Ovary (tissue), 9 donors: ENCODE data around the gene NPC2. TPM values are rescaled to one million over a fixed set of nuclear protein-coding genes. Genes with fewer than 3 reads are reported as not detected.

ENCODE experiments used
- DNase-seq, 5 donors: peaks; one replicate each; pipeline ENCODE4 v3.0.0-alpha.2; 2019 to 2020
- H3K27ac ChIP-seq, 2 donors: fragments of 200-600 bp; one replicate each; pipeline versions ENCODE4 v1.5.1 to v1.8.0; 2019 to 2022
- H3K27me3 ChIP-seq: fragments of 200-600 bp; one replicate; pipeline ENCODE4 v1.8.0; 2022
- H3K36me3 ChIP-seq: fragments of 200-600 bp; sonication (generic); one replicate; pipeline ENCODE4 v1.5.1; 2019
- H3K4me1 ChIP-seq: one replicate; pipeline ENCODE4 v1.8.1; 2013; ENCODE audit warnings: mild to moderate bottlenecking, moderate library complexity; ENCODE audit not compliant: insufficient read depth
- H3K4me3 ChIP-seq: fragments of 200-600 bp; sonication (generic); one replicate; pipeline ENCODE4 v1.5.1; 2017
- H3K9me3 ChIP-seq, 2 donors: fragments of 200-600 bp in 1 of 2; sonication (generic) in 1 of 2; one replicate each; pipeline versions ENCODE4 v1.5.1 to v1.8.1; 2013 to 2019; ENCODE audit warnings: mild to moderate bottlenecking in 1 of 2, moderate library complexity in 1 of 2
- CTCF ChIP-seq, 3 donors: fragments of 450-650 bp in 2 of 3; fragments of 200-600 bp in 1 of 3; IDR thresholded peaks; one replicate each; pipeline versions ENCODE4 v1.5.1 to v1.8.0; 2016 to 2022; ENCODE audit warnings: antibody characterized with exemption in 3 of 3, mild to moderate bottlenecking in 1 of 3
- EP300 ChIP-seq: sonication (generic); formaldehyde crosslinking; IDR thresholded peaks from one replicate; pipeline ENCODE4 v1.6.1; 2017; ENCODE audit warnings: antibody characterized with exemption
- POLR2A ChIP-seq: fragments of 450-650 bp; IDR thresholded peaks from one replicate; pipeline ENCODE4 v1.6.1; 2017; ENCODE audit warnings: antibody characterized with exemption, mild to moderate bottlenecking, moderate library complexity
- WGBS, 3 donors: extraction: QIAGEN DNeasy Blood & Tissue Kit in 1 of 3; methylation state at CpG; one replicate each; pipeline versions ENCODE4 v1.1.5 to v1.1.7; 2013 to 2017; 5-methylcytosine and 5-hydroxymethylcytosine counted together
- intact Hi-C, 4 donors: fragments of 100-400 bp; cut with DNase I; formaldehyde crosslinking; loops; one replicate each; pipeline versions ENCODE4 v1.11.0 to v1.15.1; 2022 to 2023
- polyA plus RNA-seq, 2 donors: library from polyadenylated mRNA; stranded (reverse); fragments of 200-250 nt in 1 of 2; fragments of 350-450 nt in 1 of 2; fragmentation: Illumina TruSeq in 1 of 2; extraction: RNeasy Lipid Tissue Mini Kit (QIAGEN cat#74804) in 1 of 2; gene quantifications; one replicate each; pipeline ENCODE4 v1.2.3, GENCODE V29; 2013 to 2014
- total RNA-seq, 7 donors: library from RNA; depleted of rRNA in 2 of 7; stranded (reverse); fragments of >200 nt in 2 of 7; fragmentation: NEBNext Ultra II Directional in 3 of 7; extraction: Animal tissue kit (Norgen Biotek cat#: 25700) in 3 of 7; gene quantifications; one replicate each; pipeline versions ENCODE4 v1.1.0 to v1.2.4, GENCODE V29; 2016 to 2023
- donor health status: DM: no; HTN: no; CAD: no; lungs with moderate emphysema.
- donor health status: DM: no; HTN: no; CAD: no.
- donor health status: Bipolar disorder and iron deficiency.
- donor health status: DM: yes; HTN: yes; CAD: no.
- donor health status: DM: no; HTN: no; CAD: no.
- donor health status: DM: yes; HTN: yes; CAD: no.

NPC2 gene
- total and polyA plus RNA-seq, 9 donors = 175 to 506 (median 243) TPM

GRCh38 chr14:74476107-74476506 is 17.0 kb downstream of the NPC2 start:
- no peaks in the 10 kb centered on the region for H3K36me3 ChIP-seq
- intact Hi-C loops = loop anchor here in 1 of 4 donors (10.0 kb wide), 1 partner anchor 111 kb away; no protein-coding TSS in a partner anchor
- WGBS, 3 donors = 71 to 77% (median 73%) methylated on average over 4 of the region's 4 CpGs

GRCh38 chr14:74475678-74476077 is 17.4 kb downstream of the NPC2 start:
- no peak overlapping the region for H3K4me3 ChIP-seq
- H3K4me1 ChIP-seq = no peaks in the 10 kb centered on the region
- no peaks in the 10 kb centered on the region for H3K36me3 ChIP-seq
- WGBS, 3 donors = 31 to 56% (median 39%) methylated on average over 3 of the region's 3 CpGs
- H3K9me3 ChIP-seq = no peaks in the 10 kb centered on the region
- H3K27ac ChIP-seq = no peak overlapping the region
- DNase-seq = no peak
- no peaks in the 10 kb centered on the region for H3K27me3 ChIP-seq
- TF ChIP-seq EP300 = no peak
- no peak for TF ChIP-seq CTCF (IDR thresholded peaks at IDR 0.05)
- intact Hi-C loops = loop anchor here in 1 of 4 donors (10.0 kb wide), 1 partner anchor 111 kb away; no protein-coding TSS in a partner anchor

More at GRCh38 chr14:74476107-74476506, 17.0 kb downstream of the NPC2 start:
- no peak overlapping the region for H3K27ac ChIP-seq
- DNase-seq = no peak
- H3K9me3 ChIP-seq = no peaks in the 10 kb centered on the region
- no peak overlapping the region for H3K4me3 ChIP-seq
- TF ChIP-seq EP300 (no peak), POLR2A (no peak), CTCF (IDR thresholded peaks at IDR 0.05) (no peak)
- no peaks in the 10 kb centered on the region for H3K4me1 ChIP-seq
- H3K27me3 ChIP-seq = no peaks in the 10 kb centered on the region

GRCh38 chr14:74474376-74474775 is 18.7 kb downstream of the NPC2 start:
- no peaks in the 10 kb centered on the region for H3K27me3 ChIP-seq
- no peak for TF ChIP-seq EP300
- no peaks in the 10 kb centered on the region for H3K36me3 ChIP-seq
- H3K4me1 ChIP-seq = no peaks in the 10 kb centered on the region
- H3K4me3 ChIP-seq = no peak overlapping the region
- WGBS, 3 donors = 72 to 78% (median 72%) methylated on average over 2 of the region's 2 CpGs
- intact Hi-C loops = loop anchor here in 1 of 4 donors (10.0 kb wide), 1 partner anchor 110 kb away; no protein-coding TSS in a partner anchor
- H3K9me3 ChIP-seq = no peaks in the 10 kb centered on the region
- H3K27ac ChIP-seq = no peak overlapping the region
- no peak for DNase-seq

- no peak for TF ChIP-seq CTCF (IDR thresholded peaks at IDR 0.05)
- TF ChIP-seq POLR2A = no peak
- no peak for TF ChIP-seq EP300
- Histone ChIP-seq H3K9me3 (no peaks in the 10 kb centered on the region), H3K27ac (no peak overlapping the region), H3K36me3 (no peaks in the 10 kb centered on the region), H3K4me3 (no peak overlapping the region), H3K27me3 (no peaks in the 10 kb centered on the region), H3K4me1 (no peaks in the 10 kb centered on the region)
- no peak for DNase-seq
- intact Hi-C loops = loop anchor here in 1 of 4 donors (10.0 kb wide), 1 partner anchor 108 kb away; no protein-coding TSS in a partner anchor
- whole genome bisulfite sequencing, 3 donors = 87 to 93% (median 91%) methylated on average over 2 of the region's 2 CpGs
Measured at GRCh38 chr14:74472601-74473000, 20.5 kb downstream of the NPC2 start.

GRCh38 chr14:74469548-74470518 is 23.3 kb downstream of the NPC2 start:
- Histone ChIP-seq H3K9me3 (no peaks in the 10 kb centered on the region), H3K4me1 (no peaks in the 10 kb centered on the region), H3K36me3 (no peaks in the 10 kb centered on the region), H3K4me3 (no peak overlapping the region), H3K27ac (no peak overlapping the region), H3K27me3 (no peaks in the 10 kb centered on the region)
- 76 to 83% (median 77%) methylated on average over 7 of the region's 7 CpGs for WGBS, 3 donors
- intact Hi-C loops = loop anchor here in 1 of 4 donors (10.0 kb wide), 1 partner anchor 105 kb away; no protein-coding TSS in a partner anchor
- no peak for DNase-seq
- TF ChIP-seq EP300 (no peak), POLR2A (no peak), CTCF (IDR thresholded peaks at IDR 0.05) (no peak)
